GM19438 (cell line): ENCODE data around the gene PCCA.
"Not testable (repeated sequence)": the region's sequence is repeated elsewhere in the genome, so short reads cannot be mapped to it uniquely, and the experiment has no call there.

ENCODE experiments used
- ATAC-seq: cut with Tn5 transposase; IDR thresholded peaks from one replicate; pipeline ENCODE4 v1.9.1; 2021; ENCODE audit warnings: low read depth; ENCODE audit not compliant: unreplicated experiment

Gene PCCA

DNA sequence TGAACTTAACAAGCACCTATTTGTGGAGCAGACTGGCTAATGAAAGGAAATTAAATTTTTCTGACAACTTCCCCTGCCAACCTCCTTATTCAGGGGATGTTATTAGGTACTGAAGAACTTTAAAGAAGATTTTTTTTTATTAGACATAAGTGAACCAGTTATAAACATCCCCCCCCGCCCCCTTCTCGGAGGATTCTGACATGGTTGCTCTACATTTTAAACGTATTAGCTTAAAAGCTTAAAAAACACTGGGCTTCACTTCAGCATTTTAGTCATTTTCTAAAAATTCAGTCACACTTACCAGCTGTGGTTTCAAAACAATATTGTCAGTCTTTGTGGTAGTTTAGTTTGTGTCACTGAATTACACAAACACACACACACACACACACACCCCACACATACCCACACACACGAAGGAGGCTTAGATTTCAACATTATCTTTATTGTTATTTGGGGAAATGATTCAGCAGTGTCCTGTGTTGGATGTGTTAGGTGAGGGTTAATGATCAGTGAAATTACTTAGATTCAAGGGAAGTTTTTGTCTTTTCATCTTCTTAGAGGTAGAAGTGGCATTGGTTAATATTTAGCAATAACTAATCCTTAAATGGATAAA is 145.7 kb downstream of the PCCA start:
- no peak for ATAC-seq

DNA sequence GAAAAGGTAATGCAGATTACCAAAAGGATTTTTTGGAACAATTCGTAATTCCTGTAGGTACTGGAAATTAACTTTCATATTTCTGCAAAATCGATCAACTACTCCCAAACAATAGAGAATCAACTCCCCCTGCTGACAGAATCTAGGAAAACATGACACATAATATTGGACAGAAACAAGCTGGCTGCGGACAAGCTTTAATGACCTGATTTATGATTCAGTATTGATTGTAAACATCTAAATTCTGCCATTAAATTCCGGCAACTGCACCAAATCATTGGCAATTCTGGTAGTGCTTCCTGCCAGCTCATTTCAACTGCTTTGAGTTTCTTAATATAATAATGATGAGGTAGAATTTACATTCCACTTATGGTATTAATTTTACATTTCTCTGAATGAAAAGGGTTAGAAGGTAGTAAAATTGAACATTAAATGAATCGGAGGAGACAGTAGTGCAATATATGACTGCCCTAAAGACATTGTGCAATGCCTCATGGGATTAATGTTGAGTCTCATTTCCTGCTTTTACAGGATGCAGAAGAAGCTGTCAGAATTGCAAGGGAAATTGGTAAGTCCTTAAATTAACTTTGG is 146.5 kb downstream of the PCCA start:
- ATAC-seq = no peak

DNA sequence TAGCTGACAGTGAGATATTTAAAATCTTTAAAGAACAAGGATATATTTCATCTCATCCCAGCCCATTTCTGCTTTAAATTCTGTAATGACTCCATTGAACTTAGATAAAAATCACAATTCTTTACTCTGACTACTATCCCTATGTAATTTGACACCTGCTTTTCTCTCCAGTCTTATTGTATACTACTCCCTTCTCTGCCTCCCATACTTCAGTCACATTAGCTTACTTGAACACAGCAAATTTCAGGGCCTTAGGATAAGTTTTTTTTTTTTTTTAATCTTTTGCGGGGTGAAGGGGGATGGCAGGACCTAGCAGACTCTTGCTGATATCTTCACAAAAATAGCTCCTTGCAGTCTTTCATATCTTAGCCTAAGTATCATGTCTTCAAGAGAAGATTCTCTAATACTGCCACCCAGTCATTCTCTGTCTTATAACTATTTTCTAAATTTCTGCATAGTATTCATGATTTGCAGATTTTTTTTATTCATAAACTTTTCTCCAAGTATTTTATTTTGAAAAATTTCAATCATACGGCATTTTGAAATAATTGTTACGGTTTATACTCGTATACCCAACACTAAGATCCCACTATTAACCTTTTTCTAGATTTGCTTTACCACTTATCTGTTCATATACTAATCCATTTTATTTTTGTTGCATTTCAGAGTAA is 151.4 kb downstream of the PCCA start:
- ATAC-seq = no peak

DNA sequence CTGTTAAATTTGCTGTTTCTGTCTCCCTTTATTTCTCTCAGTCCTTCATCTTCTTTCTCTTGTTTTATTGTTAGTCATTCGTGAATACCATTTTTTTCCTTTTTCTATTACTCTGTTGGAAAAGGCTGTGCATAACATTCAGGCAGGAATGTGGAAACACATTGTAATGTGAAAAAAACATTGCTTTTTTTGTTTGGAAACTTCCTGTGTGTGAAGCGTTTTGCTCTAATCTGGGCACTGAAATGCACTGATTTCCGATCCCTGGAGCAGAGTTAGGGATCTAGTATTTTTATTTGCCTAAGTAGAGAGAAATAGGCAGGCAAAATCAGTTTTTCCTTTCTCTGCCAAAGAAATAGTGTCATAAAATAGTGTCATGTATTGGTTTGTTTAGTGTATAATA is 155.5 kb downstream of the PCCA start:
- no peak for ATAC-seq

DNA sequence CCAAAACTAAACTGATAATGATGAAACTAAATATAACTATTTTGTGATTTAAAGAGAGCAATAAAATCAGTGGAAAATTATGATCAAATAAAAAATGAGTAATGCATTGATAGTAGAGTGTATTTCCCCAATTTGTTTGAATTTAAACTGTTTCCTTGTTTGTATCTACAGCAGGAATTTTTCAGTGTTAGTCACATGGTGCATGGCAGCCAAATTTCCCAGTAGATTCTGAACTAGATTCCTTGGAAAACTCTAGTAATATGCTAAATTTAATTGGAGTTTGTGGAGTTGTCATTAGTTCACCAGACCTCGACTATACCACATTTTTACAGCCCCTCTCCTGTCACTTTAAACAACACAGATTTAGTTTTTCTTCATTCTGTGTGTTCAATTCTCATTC is 156.2 kb downstream of the PCCA start:
- ATAC-seq = no peak

DNA sequence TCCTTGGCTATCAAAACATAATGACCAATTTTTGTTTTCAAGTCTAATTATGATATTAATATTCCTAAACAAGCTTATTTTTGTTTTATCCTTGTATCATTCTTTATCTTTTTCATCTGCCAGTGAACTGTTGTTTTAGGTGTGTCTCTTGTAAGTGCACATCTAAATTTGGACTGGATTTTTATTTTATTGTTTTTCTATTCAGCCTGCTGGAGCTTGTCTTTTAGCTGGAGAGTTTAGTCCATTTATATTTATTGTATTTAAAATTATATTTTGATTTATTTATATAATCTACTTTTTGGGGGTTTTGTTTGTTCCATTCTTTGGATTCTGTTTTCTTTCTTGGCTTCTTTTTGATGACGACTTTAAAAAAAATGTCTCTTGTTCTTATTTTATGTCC is 159.0 kb downstream of the PCCA start:
- ATAC-seq = no peak

DNA sequence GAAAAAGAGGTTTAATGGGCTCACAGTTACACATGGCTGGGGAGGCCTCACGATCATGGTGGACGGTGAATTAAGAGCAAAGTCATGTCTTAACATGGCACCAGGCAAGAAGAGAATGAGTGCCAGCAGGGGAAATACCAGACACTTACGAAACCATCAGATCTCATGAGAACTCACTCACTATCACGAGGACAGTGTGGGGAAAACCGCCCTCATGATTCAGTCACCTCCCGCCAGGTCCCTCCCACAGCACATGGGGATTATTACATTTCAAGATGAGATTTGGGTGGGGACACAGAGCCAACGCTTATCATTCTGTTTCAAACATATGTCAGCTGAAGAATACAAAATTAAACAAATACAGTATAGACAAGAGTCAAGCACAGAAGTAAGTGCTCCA is 165.1 kb downstream of the PCCA start:
- ATAC-seq = no peak

DNA sequence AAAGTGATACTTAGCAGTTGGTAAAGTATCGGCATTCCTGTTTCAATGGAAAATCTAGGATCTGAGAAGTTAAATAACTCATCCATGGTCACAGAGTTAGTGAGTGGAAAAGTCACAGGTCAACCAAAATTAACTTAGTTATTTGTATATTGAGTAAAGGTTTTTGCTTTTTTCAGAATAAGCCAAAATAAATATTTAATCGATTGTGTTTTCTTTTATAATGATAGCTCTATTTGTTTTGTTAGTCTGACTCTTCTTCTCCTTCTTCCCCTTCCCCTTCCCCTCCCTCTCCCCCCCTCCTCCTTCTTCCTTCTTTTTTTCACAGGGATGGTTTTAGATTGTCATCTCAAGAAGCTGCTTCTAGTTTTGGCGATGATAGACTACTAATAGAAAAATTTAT is 173.5 kb downstream of the PCCA start:
- no peak for ATAC-seq

DNA sequence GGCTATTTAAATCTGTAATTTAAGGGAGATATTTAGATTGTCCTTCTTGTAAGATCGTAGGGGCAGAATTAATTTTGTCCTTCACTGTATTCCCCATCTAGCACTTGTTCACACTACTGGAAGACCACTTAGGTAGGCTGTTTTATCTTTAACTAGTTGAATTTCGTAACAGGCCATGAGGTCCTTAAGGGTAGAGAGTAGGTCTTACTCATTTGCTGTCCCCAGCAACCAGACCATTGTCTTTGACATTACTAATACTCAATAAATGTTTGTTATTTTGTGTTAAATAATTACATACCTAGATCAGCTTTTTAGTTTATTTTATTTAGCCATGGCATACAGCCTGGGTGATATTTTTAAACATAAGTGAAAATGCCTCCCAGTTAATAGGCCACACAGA is 177.1 kb downstream of the PCCA start:
- ATAC-seq = no peak

DNA sequence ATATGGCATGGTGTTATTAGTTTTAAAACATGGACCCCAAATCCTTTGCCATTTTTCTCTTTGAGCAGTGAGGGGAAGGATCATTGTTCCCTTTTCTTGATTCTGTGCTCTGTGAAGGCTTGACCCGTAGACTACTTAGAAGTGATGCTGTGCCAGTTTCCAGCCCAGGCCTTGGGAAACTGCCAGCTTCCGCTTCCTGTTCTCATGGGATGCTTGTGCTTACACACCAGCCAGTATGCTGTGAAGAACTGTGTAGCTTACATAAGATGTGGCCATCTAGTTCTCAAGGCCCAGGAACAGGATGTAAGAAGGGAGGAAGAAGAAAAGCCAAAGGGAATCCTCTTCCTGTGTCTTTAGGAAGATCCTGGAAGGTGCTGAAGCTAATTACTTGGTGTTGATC is 180.9 kb downstream of the PCCA start:
- no peak for ATAC-seq

DNA sequence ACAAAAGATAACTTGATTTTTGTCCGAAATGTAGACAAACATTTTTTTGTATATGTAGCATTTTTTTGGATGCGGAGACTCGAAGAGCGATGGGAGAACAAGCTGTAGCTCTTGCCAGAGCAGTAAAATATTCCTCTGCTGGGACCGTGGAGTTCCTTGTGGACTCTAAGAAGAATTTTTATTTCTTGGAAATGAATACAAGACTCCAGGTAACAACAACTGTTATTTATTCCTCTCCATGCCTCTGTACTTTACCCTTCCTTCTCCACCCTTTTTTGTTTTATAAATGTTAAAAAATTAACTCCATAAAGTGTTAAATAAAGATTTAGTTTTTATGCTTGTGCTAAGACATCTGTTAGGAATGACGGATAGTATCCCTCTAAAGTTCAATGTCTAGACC is 184.2 kb downstream of the PCCA start:
- ATAC-seq = no peak

DNA sequence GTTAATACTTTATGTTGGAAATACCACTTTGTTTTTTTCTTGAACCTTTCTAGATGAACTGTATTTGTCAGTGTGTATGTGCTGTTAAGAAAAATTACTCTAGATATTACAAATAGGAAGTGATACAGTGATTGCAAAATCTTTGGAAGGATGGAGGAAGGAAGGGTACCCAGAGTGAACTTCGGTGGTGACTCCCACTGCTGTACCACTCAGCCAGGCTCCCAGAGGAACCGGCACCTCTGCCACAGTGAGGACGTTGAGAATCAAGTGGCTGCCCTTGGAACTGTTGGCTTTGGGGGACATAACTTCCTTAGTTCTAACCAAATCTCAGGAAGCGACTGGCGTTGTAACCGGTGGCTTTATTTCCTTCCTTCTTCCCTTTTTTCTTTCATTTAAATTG is 184.7 kb downstream of the PCCA start:
- no peak for ATAC-seq

DNA sequence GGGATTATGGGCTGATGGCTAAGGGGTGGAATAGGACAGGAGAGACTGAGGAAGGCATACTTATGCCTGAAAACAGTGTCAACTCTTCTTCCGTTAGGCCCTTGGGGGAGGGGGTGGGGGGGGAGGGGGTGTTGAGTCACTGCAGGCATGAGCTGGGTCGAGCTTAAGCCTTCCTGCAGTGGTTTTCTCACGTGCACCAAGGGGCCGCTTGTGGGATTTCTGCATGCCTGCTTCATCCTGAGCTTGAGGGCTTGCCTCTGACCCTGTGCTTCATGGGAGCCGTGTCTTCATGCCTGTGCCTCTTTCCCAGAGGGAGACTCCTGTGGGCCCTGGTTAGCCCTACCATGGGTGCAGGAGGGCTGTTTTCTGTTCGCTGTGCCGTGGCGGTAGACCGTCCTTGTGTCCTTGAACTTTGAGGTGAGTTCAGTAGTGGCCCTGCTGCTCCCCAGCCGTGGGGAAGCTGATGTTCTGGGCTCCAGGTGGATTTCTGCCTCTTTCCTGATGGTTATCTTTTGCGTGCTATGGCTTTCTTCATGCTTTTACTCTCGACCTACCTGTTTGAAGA is 186.1 kb downstream of the PCCA start:
- no peak for ATAC-seq

DNA sequence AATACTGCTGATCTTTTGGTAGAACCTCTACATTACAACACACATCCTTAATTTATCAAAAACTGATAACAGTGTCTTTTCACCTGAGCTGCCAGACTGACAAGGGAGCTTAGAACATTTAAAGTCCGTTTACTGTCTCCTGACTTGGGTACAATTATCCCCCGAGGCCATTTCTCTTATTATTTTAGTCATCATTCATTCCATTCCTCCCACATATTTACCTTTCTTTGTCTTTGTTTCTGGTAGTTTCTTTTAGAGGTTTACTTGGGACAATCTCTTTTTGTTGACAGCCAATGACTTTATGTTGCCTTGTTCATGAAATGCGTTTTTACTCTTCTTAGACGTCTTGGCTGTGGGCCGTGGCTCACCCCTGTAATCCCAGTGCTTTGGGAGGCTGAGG is 186.9 kb downstream of the PCCA start:
- ATAC-seq = no peak

DNA sequence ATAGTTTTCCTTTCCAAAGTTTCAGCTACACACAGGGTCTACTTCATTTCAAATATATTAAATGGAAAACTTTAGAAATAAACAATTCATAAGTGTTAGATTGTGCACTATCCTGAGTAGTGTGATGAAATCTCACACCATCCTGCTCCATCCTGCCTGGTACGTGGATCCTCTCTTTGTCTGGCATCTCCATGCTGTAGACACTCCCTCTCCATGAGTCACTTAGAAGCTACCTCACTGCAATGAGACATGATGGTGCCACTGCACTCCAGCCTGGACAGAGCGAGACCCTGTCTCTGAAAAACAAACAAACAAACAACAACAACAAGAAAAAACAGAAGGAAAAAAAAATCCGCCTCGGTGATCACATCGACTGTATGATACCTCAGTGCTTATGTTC is 191.8 kb downstream of the PCCA start:
- ATAC-seq = no peak

DNA sequence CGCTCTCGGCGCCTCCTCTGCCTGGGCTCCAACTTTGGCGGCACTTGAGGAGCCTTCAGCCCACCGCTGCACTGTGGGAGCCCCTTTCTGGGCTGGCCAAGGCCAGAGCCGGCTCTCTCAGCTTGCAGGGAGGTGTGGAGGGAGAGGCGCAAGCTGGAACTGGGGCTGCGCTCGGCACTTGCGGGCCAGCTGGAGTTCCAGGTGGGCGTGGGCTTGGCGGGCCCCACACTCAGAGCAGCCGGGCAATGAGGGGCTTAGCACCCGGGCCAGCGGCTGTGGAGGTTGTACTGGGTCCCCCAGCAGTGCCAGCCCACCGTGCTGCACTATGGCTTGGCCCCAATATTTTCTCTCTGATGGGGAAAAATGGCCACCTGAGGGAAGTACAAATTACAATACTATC is 193.4 kb downstream of the PCCA start:
- not testable (repeated sequence) for ATAC-seq

DNA sequence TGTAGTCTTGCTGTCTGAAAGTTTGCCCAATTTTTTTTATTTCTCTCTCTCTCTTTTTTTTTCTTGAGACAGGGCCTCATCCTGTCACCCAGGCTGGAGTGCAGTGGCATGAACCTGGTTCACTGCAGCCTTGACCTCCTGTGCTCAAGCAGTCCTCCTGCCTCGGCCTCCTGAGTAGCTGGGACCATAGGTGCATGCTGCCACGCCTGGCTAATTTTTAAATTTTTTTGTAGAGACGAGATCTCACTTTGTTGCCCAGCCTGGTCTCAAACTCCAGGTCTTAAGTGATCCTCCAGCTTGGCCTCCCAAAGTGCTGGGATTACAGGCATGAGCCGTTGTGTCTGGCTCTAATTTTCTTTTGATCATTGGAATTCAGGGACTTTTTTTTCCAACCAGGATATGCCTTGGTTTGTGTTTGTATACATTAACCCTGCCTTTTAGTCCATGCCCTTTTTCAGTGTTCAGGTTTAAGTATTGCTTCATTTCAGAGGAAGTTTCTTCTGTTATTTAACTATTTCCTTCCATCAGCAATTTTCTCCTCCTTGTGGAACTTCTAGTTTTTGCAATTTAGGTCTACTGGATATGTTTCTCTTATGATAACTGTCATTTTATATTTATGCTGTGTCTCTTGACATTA is 201.4 kb downstream of the PCCA start:
- no peak for ATAC-seq

DNA sequence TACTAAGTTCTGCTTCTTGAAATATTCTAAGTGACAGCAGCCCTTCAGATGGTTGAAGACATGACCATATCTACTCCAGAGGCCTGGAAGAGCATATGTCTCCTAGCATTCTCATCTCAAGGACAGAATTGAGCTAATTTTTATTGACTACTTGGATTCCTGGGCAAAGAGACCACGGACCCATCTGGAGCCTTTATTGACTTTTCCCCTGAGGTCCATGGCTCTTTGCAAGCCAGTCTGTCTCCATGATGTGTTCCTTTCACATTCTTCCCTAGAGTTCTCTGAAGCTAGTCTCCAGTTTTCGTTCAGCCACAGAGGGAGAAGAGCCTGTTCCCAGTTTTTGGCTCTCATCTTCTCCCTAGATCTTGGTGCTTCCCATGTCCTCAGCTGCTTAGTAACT is 202.7 kb downstream of the PCCA start:
- ATAC-seq = no peak

DNA sequence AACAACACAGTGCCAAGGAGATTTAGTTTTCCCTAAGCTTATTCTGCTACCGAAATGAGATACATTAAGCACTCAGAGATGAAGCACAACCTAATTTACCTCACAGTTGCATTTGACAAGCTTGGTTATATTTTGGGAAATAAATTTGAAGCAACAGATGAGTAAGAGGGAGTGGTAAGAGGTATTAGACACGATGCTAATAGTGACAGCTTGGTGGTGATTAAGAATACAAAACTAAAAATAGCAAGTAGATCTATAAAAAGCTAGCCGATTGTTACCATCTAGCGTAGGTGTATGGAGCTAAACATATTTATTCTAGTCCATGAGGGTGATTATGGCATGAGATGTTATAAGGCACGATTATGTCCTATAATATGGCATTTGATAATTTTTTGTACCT is 208.5 kb downstream of the PCCA start:
- no peak for ATAC-seq

DNA sequence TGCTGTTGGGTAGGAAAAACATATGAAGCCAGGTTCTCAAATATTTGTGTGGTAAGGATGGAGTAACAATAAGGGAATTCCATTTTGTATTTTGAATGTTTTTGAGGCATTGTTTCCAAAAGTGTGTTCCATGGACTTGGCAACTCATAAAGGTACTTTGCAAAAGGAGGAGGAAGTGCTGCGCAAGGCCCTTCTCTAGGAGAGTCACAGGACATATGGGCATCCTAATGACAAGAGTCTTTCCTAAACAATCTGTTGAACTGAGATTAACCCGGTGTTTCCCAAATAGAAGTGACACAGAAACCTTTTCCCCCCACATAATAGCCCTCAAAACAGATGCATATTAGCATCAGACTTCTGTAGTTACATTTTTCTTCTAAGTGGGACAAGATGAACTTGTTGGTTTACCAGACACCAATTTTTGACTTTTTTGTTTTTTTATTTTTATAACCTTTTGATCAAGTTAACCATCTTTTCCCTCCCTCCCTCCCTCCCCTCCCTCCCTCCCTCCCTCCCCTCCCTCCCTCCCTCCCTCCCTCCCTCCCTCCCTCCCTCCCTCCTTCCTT is 209.3 kb downstream of the PCCA start:
- no peak for ATAC-seq

DNA sequence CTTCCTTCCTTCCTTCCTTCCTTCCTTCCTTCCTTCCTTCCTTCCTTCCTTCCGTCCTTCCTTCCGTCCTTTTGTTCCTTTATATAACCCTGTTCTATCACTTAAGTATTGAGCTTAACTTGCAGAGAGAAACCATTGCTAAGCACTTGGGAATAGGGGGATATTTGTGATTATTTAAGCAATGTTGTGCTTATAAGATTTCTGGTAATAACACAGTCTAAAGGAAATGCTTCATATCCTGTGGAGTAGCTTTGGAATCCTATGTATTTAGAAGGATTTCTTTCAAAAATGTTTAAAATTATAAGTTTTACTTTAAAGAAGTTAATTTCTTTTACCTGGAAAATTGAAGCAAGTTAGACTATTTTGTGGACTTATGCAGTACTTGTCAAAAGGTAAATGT is 209.8 kb downstream of the PCCA start:
- ATAC-seq = no peak
